ENCODE measurements around the gene CENPU.

The CENPU gene

DNA sequence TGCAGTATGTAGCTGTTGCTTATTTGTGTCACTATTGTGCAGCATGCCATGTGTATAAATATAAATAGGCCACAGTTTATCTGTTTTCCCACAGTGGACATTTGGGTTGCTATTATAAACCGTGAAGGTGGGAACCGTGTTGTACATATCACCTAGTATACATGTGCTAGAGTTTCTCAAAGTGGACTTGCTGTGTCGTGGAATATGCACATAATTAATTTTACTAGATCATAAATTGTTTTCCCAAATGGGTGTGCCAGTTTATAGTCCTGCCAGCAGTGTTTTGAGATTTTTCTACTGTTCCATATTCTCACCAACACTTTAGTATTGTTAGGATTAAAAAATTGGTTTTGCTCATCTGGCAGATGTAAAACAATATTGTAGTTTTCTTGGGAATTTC lies 45.9 kb downstream of the CENPU start:
- no peaks in the 10 kb centered on the region for H3K4me1 ChIP-seq (ENCODE audit: control insufficient read depth, insufficient read depth, low read length, poor library complexity, severe bottlenecking)
- H3K36me3 ChIP-seq (ENCODE audit: control insufficient read depth, insufficient read depth, low read length), result peaks cover 2% of the 10 kb centered on the region
- no peak overlapping the region for H3K27ac ChIP-seq (ENCODE audit: low read depth, low read length, severe bottlenecking)
- WGBS, 2 experiments (ENCODE audit: insufficient coverage in 2 of 2), result no CpG with 5 or more reads among the region's 3 CpGs
- no peaks in the 10 kb centered on the region for H3K9me3 ChIP-seq (ENCODE audit: control insufficient read depth, low read length)
- H3K4me3 ChIP-seq (ENCODE audit: extremely low read depth, insufficient read depth, low read length, poor library complexity, severe bottlenecking), result no peak overlapping the region

DNA sequence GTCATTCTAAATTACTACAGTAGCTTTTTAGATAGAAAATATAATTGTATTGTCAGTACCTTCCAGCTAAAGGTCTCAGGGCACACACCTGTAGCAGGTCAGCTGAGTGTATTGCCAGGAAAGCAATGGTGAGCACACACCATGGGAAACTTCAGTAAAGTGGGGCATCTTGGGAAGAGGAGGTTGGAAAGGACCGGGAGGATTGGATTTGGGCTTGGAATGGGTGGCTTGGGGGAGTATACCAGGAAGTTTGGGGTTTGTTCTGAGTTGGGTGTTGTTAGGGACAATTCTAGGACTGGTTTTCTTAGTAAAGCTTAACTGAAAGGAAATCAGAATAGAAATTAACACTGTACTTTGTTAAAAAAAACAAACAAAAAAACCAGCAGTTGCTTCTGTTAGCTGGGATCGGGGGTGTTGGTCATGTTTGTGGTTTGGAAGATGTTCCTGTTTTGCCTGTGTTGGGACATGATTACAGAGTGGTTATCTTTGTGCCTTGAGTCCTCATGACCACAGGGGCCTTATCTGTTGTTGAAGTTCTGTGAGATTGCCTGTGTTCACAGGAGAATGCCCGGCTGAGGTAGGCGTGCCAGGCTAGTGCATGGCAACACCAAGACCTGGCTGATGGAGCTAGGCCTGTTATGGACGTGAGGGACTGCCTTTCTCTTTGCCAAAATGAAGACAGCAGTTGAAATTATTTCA lies 49.3 kb downstream of the CENPU start:
- no peak overlapping the region for H3K27ac ChIP-seq (ENCODE audit: low read depth, low read length, severe bottlenecking)
- peaks cover 5% of the 10 kb centered on the region for H3K36me3 ChIP-seq (ENCODE audit: control insufficient read depth, insufficient read depth, low read length)
- no peaks in the 10 kb centered on the region for H3K4me1 ChIP-seq (ENCODE audit: control insufficient read depth, insufficient read depth, low read length, poor library complexity, severe bottlenecking)
- no peak overlapping the region for H3K4me3 ChIP-seq (ENCODE audit: extremely low read depth, insufficient read depth, low read length, poor library complexity, severe bottlenecking)
- H3K9me3 ChIP-seq (ENCODE audit: control insufficient read depth, low read length), result peaks cover 3% of the 10 kb centered on the region
- 85 to 92% methylated on average over 4 to 5 of the region's 5 CpGs for WGBS, 2 experiments (ENCODE audit: insufficient coverage in 2 of 2)

DNA sequence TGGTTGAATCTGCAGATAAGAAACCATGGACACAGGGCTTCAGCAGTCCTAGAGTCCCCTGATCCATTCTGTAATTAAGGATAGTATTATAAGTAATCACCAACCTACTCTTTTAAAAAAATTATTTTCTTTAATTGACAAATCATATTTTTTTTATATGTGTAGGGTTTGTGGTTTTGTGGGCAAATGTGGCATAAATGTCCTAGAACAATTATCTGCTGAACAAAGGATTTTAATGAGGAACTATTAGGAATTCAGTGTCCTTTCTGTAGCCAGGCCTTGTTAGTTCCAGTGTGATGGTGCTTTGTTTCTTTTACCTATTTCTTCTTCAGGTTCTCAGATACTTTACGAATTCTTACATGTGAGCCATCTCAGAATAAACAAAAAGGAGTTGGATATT lies 52.0 kb downstream of the CENPU start:
- peaks cover 5% of the 10 kb centered on the region for H3K36me3 ChIP-seq (ENCODE audit: control insufficient read depth, insufficient read depth, low read length)
- H3K27ac ChIP-seq (ENCODE audit: low read depth, low read length, severe bottlenecking), result no peak overlapping the region
- H3K9me3 ChIP-seq (ENCODE audit: control insufficient read depth, low read length), result peaks cover 5% of the 10 kb centered on the region
- no peak overlapping the region for H3K4me3 ChIP-seq (ENCODE audit: extremely low read depth, insufficient read depth, low read length, poor library complexity, severe bottlenecking)
- H3K4me1 ChIP-seq (ENCODE audit: control insufficient read depth, insufficient read depth, low read length, poor library complexity, severe bottlenecking), result no peaks in the 10 kb centered on the region
- no CpG with 5 or more reads among the region's 1 CpG for WGBS, 2 experiments (ENCODE audit: insufficient coverage in 2 of 2)

DNA sequence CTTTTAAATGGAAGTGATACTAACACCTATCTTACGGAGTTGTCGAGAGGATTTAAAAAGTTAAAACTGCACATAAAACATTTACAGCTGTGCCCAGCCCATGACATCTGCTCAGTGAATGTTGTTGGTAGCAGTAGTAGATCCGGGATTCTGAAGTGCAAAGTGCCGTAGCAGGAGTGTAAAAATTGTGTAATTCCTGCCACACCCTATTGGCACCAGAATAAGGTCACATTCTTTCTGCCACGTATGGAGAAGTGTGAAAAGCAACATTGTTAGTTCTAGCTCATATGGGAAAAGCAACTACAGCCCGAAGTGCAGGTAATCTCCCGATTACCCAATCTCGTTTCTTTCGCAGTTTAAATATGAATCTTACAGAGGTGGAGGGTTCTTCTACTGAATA lies 53.2 kb downstream of the CENPU start:
- Histone ChIP-seq H3K4me1 (ENCODE audit: control insufficient read depth, insufficient read depth, low read length, poor library complexity, severe bottlenecking) (no peaks in the 10 kb centered on the region), H3K9me3 (ENCODE audit: control insufficient read depth, low read length) (peaks cover 5% of the 10 kb centered on the region), H3K4me3 (ENCODE audit: extremely low read depth, insufficient read depth, low read length, poor library complexity, severe bottlenecking) (no peak overlapping the region), H3K27ac (ENCODE audit: low read depth, low read length, severe bottlenecking) (no peak overlapping the region), H3K36me3 (ENCODE audit: control insufficient read depth, insufficient read depth, low read length) (peaks cover 5% of the 10 kb centered on the region)
- WGBS, 2 experiments (ENCODE audit: insufficient coverage in 2 of 2), result 96 to 97% methylated on average over 4 to 6 of the region's 9 CpGs

DNA sequence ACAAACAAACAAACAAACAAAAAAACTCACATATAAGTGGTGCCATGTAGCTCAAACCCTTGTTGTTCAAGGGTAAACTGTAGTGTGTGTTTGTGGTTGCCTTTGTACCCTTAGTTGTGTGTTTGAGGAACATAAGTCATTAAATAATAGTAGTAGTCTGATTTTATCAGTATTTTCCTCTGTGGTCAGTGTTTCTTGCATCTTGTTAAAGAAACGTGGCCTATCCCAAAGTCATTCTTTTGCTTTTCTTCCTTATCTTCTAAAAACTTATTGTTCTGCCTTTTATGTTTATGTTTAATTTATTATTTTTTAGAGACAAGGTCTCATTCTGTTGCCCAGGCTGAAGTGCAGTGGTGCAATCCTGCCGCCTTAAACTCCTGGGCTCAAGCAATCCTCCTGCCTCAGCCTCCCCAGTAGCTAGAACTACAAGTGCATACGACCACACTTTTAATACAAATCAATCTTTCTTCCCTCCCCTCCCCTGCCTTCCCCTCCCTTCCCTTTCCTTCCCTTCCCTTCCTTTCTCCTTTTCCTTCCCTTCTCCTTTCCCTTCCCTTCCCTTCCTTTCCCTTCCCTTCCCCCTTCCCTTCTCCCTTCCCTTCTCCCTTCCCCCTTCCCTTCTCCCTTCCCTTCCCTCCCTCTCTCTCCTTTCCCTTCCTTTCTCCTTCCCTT lies 57.9 kb downstream of the CENPU start:
- Histone ChIP-seq H3K27ac (ENCODE audit: low read depth, low read length, severe bottlenecking) (no peak overlapping the region), H3K9me3 (ENCODE audit: control insufficient read depth, low read length) (peaks cover 5% of the 10 kb centered on the region), H3K36me3 (ENCODE audit: control insufficient read depth, insufficient read depth, low read length) (peaks cover 23% of the 10 kb centered on the region), H3K4me3 (ENCODE audit: extremely low read depth, insufficient read depth, low read length, poor library complexity, severe bottlenecking) (no peak overlapping the region), H3K4me1 (ENCODE audit: control insufficient read depth, insufficient read depth, low read length, poor library complexity, severe bottlenecking) (no peaks in the 10 kb centered on the region)
- WGBS, 2 experiments (ENCODE audit: insufficient coverage in 2 of 2), result 77 to 88% methylated on average over 1 to 2 of the region's 3 CpGs

DNA sequence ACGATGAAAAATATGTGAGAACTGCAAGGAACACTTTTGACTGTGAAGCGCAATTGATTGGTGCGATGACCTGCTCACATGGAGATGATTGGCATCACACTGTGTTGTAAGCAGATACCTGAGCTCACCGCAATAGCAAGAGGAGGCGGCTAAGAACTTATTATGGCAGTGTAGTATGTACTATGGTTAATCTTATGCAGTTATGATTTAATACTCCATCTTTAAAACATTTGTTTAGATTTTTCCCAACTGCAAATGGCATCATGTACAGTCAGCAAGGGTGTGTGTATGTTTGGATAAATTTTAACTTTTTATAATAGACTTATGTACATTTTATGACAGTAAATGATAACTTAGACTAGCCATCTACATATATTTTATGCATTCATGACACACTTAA lies 58.9 kb downstream of the CENPU start:
- H3K27ac ChIP-seq (ENCODE audit: low read depth, low read length, severe bottlenecking), result no peak overlapping the region
- WGBS, 2 experiments (ENCODE audit: insufficient coverage in 2 of 2), result 86 to 90% methylated on average over 3 of the region's 5 CpGs
- H3K36me3 ChIP-seq (ENCODE audit: control insufficient read depth, insufficient read depth, low read length), result peaks cover 19% of the 10 kb centered on the region
- H3K4me3 ChIP-seq (ENCODE audit: extremely low read depth, insufficient read depth, low read length, poor library complexity, severe bottlenecking), result no peak overlapping the region
- peaks cover 5% of the 10 kb centered on the region for H3K9me3 ChIP-seq (ENCODE audit: control insufficient read depth, low read length)
- H3K4me1 ChIP-seq (ENCODE audit: control insufficient read depth, insufficient read depth, low read length, poor library complexity, severe bottlenecking), result no peaks in the 10 kb centered on the region

DNA sequence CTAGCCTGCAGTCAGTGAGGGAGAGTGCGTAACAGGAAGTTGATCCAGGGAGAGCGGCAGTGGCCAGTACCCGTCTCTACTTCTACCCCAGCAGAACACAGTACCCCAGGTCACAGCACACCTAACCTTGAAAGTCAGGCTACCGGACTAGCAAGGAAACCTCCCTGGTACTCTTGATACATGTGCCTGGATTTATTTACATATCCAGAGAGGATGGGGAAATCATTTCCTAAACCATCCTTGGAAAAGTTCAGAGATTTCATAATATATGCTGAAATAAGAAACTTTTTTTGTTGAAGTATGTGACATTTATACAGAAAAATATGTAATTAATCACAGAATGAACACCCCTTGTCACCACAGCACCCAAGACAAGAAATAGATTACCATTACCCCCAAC lies 59.9 kb downstream of the CENPU start:
- Histone ChIP-seq H3K36me3 (ENCODE audit: control insufficient read depth, insufficient read depth, low read length) (peaks cover 19% of the 10 kb centered on the region), H3K4me1 (ENCODE audit: control insufficient read depth, insufficient read depth, low read length, poor library complexity, severe bottlenecking) (no peaks in the 10 kb centered on the region), H3K4me3 (ENCODE audit: extremely low read depth, insufficient read depth, low read length, poor library complexity, severe bottlenecking) (no peak overlapping the region), H3K9me3 (ENCODE audit: control insufficient read depth, low read length) (no peaks in the 10 kb centered on the region), H3K27ac (ENCODE audit: low read depth, low read length, severe bottlenecking) (no peak overlapping the region)
- WGBS, 2 experiments (ENCODE audit: insufficient coverage in 2 of 2), result 100% methylated on average over 1 of the region's 4 CpGs; no CpG with 5 or more reads in 1 of the 2 experiments

DNA sequence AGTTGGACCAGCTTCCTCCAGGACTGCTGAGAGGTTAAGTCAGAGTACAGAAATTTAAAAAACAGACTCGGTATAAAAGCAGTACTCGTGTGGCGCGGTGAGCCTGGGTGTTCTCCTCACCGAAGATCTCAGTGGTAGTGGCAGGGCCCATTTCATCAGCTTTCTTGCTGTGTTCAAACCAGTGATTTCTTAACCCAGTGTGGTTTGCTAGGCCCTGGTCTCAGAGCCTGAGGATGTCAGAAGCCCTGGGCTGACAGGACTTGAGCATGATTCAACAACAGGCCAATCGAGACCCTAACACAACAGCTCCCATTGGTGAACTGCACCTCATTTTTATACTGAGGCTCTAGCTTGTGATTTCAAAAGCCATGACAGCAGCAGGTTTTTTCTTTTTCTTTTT lies 61.2 kb downstream of the CENPU start:
- Histone ChIP-seq H3K9me3 (ENCODE audit: control insufficient read depth, low read length) (no peaks in the 10 kb centered on the region), H3K36me3 (ENCODE audit: control insufficient read depth, insufficient read depth, low read length) (peaks cover 19% of the 10 kb centered on the region), H3K4me3 (ENCODE audit: extremely low read depth, insufficient read depth, low read length, poor library complexity, severe bottlenecking) (no peak overlapping the region), H3K4me1 (ENCODE audit: control insufficient read depth, insufficient read depth, low read length, poor library complexity, severe bottlenecking) (peaks cover 3% of the 10 kb centered on the region), H3K27ac (ENCODE audit: low read depth, low read length, severe bottlenecking) (no peak overlapping the region)
- WGBS, 2 experiments (ENCODE audit: insufficient coverage in 2 of 2), result 96 to 98% methylated on average over 6 of the region's 6 CpGs

DNA sequence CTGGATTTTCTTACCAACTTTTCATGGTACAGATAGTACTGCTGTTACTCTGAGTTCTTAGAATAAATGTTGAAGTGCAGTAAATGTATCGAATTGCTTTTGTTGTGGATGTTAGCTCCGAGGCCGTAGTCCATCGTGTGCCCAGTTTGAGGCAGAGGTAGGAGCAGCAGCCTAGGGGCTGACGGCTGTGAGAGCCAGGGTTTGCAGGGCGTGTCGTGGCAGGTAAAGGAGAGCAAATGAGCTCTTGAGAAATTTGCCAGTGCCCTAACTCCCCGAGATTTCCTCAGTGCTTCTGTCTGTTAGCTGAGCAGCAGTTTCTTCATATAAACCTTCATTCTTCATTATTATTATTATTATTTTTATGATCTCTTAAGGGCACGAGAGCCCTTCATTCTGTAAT lies 62.8 kb downstream of the CENPU start:
- H3K36me3 ChIP-seq (ENCODE audit: control insufficient read depth, insufficient read depth, low read length), result peaks cover 31% of the 10 kb centered on the region
- no peak overlapping the region for H3K27ac ChIP-seq (ENCODE audit: low read depth, low read length, severe bottlenecking)
- H3K4me1 ChIP-seq (ENCODE audit: control insufficient read depth, insufficient read depth, low read length, poor library complexity, severe bottlenecking), result peaks cover 3% of the 10 kb centered on the region
- 89 to 96% methylated on average over 7 of the region's 9 CpGs for WGBS, 2 experiments (ENCODE audit: insufficient coverage in 2 of 2)
- no peak overlapping the region for H3K4me3 ChIP-seq (ENCODE audit: extremely low read depth, insufficient read depth, low read length, poor library complexity, severe bottlenecking)
- H3K9me3 ChIP-seq (ENCODE audit: control insufficient read depth, low read length), result no peaks in the 10 kb centered on the region

DNA sequence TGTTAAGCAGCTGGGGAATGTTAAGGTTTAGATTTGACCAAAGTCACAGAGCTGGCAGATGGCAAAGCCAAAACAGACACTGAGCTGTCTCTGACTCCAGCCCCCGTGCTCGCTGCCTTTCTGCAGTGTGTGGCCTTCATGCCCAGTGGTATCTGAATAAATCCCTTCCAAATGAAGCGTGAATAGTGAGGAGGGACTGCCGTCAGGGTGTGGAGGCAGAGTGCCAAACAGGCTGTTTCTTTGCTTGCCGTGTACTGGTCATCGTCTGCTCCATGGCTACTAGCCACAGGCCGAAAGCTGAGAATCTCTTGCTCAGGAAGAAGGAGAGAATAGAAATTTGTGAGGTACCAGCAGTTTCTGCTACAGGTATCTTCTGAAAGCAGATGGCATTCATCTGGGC lies 64.6 kb downstream of the CENPU start:
- Histone ChIP-seq H3K4me3 (ENCODE audit: extremely low read depth, insufficient read depth, low read length, poor library complexity, severe bottlenecking) (no peak overlapping the region), H3K27ac (ENCODE audit: low read depth, low read length, severe bottlenecking) (no peak overlapping the region), H3K9me3 (ENCODE audit: control insufficient read depth, low read length) (no peaks in the 10 kb centered on the region), H3K4me1 (ENCODE audit: control insufficient read depth, insufficient read depth, low read length, poor library complexity, severe bottlenecking) (peaks cover 3% of the 10 kb centered on the region), H3K36me3 (ENCODE audit: control insufficient read depth, insufficient read depth, low read length) (peaks cover 34% of the 10 kb centered on the region)
- 92 to 96% methylated on average over 7 of the region's 7 CpGs for WGBS, 2 experiments (ENCODE audit: insufficient coverage in 2 of 2)

DNA sequence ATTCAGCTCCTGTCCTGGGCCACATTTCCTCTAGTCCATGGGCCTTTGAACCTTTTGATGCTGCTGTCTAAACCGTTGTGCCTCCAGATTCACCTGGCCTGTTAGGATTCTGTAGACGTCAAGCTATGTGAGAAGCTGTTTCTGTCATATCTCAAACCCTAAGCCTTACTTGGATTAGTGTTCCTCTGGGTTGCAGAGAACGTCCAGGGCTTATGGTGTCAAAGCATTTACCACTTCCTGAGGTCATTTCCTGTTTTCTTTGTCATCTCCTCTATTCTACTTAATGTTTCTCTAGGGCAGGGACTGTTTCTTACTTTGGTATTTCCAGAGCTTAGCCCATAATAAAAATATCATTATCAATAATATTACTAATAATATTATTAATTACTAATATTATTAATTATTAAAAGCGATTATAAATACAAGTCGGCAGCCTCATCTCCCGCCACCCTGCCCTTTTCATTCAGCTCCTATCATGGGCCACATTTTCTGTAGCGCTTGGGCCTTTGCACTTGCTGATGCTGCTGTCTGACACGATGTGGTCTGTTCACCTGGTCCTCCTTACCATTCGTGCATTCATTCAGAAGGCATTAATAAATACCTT lies 65.3 kb downstream of the CENPU start:
- H3K4me1 ChIP-seq (ENCODE audit: control insufficient read depth, insufficient read depth, low read length, poor library complexity, severe bottlenecking), result peaks cover 3% of the 10 kb centered on the region
- H3K36me3 ChIP-seq (ENCODE audit: control insufficient read depth, insufficient read depth, low read length), result peaks cover 30% of the 10 kb centered on the region
- 88 to 98% methylated on average over 5 to 6 of the region's 9 CpGs for WGBS, 2 experiments (ENCODE audit: insufficient coverage in 2 of 2)
- no peaks in the 10 kb centered on the region for H3K9me3 ChIP-seq (ENCODE audit: control insufficient read depth, low read length)
- no peak overlapping the region for H3K27ac ChIP-seq (ENCODE audit: low read depth, low read length, severe bottlenecking)
- H3K4me3 ChIP-seq (ENCODE audit: extremely low read depth, insufficient read depth, low read length, poor library complexity, severe bottlenecking), result no peak overlapping the region

Data from mesodermal cell (in vitro differentiated cells).